ENCODE data around the gene CTDP1. TPM values are rescaled to one million over a fixed set of nuclear protein-coding genes. Genes with fewer than 3 reads are reported as not detected.

CTDP1 gene
- total RNA-seq, 1 donor from 2014 or later: 23.8 TPM

DNA sequence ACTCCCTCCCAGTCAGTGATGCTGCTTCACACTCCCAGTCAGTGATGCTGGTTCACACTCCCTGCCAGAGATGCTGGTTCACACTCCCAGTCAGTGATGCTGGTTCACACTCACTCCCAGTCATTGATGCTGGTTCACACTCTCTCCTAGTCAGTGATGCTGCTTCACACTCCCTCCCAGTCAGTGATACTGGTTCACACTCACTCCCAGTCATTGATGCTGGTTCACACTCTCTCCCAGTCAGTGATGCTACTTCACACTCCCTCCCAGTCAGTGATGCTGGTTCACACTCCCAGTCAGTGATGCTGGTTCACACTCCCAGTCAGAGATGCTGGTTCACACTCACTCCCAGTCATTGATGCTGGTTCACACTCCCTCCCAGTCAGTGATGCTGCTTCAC, 83.8 kb downstream of the CTDP1 start:
- DNase-seq (ENCODE audit: low spot score): no peak

DNA sequence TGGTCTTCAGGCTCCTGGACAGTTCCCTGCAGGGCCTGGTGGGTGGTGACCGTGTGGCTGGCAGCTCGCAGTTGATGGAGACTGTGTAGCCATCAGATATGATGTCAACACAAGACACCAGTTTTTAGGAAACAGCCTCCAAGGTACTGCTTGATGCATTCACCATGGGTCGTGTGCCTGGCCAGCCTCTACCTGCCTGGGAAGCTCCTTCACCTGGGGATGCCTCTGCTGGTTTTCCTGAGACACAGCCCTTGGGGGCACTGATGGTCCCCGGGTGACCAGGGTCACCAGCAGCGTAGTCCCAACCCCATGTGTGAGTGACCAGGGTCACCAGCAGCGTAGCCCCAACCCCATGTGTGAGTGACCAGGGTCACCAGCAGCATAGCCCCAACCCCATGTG, 84.5 kb downstream of the CTDP1 start:
- DNase-seq (ENCODE audit: low spot score): no peak

DNA sequence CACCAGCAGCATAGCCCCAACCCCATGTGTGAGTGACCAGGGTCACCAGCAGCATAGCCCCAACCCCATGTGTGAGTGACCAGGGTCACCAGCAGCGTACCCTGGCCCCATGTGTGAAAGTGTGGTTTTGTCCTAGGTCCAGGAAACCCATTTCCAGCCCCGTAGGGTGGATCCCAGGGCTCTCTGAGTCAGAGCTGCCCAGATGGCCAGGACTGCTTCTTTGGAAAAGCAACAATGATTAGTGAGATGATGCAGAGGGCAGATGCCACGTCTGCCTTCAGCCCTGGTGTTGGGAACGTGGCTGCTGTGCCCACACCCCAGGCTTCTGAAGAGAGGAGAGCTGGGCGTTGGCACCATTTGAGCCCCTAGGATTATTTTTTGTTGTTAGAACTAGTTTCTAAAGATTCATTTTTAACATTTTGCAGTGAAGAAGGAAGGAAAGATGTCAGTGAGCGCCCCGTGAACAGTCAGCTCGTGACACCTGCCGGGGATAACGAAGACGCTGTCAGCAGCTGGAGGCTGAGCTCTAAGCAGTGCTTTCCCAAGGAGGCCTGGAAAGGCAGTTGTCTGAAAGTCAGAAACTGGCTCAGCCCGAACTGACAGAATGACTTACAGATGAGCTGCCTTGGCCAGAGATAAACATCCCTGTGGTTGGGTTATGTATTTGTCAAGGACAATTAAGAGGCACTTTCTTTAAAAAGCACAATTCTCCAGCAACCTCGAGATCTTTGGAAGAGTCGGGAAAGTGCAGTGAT, 86.1 kb downstream of the CTDP1 start:
- no peak for DNase-seq (ENCODE audit: low spot score)

DNA sequence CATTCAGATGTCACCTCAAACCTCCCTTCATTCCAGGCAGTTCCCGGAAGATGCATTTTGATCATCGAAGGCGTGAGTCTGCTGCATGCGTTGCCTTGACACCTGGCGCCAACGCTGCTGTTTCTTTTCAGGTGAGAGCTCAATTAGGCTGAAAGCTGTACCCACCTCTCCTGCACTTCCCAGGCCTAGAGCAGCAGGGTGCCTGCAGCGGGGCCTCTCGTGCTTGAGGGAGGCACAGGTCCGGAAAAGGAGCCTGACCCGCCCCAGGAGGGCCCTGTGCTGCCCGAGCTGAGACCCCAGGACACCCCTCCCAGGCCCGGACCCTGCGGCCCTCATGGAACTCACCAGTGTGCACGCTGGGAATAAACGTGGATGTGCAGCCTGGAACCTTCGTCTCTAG, 86.7 kb downstream of the CTDP1 start:
- no peak for DNase-seq (ENCODE audit: low spot score)

DNA sequence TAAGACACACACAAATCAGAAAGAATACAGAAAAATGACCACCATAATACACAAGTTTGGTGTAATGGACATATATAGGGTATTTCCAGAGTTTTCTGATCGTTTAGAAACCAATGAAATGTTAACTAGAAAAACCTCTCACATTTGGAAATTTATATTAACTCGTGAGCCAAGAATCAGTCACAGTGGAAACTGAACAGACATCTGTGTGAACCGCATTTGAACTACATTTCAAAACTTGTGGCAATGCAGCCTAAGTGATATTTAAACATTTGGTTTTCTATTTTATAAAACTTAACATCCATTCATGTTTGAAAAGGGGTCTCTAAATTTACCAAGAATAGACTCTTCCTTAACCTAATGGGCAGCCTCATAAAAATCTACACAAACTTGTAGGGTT, 89.1 kb downstream of the CTDP1 start:
- DNase-seq (ENCODE audit: low spot score): no peak

DNA sequence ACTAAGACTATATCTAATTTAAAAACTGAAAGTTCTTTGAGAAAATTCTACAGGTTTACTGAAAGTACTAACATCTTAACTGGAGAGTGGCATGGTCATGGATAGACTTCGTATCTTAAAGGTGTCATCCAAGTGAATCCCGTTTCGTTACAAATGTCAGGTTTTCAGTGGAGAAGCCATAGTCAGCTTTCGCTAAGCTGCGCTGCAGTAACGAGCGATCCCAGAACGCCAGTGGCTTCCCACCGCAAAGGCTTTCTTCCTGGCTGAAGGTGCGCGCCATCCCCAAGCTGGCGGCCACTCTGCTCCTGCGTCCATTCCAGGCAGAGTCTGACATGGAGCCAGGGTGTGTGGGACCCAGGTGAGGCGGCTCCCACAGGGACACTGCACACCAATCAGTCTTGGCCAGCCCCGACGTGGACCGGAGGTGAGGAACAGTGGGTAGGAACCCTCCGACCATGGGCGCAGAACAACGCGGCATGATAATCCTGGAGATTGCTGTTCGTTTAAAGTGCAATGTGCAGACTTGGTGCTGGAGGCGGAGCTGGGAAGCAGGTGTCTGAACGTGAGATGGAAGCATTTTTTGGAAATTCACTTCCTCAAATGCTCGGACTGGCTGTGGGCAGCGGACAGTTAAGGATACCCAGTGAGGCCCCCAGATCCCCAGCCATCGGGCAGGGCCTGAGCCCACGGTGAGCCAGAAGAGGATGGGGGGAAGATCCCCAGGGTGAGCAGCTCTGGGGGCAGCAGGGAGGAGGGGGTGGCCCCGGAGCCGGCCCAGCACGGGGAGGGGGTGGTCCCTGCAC, 90.3 kb downstream of the CTDP1 start:
- DNase-seq (ENCODE audit: low spot score): no peak

DNA sequence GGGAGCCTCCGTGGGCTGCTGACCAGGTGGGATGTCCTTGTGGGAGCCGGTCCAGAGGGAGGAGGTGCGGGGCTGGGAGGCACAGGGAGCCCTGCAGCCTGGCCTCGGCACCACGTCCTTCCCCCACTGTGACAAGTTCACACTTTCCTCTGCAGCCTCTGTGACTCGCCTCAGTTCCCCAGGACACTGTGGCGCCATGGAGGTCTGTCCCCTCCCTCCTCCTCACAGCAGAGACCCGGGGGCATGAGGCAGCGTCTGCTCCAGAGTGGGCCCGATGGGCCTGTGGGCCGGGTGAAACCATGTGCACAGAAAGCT, 90.9 kb downstream of the CTDP1 start:
- no peak for DNase-seq (ENCODE audit: low spot score)

DNA sequence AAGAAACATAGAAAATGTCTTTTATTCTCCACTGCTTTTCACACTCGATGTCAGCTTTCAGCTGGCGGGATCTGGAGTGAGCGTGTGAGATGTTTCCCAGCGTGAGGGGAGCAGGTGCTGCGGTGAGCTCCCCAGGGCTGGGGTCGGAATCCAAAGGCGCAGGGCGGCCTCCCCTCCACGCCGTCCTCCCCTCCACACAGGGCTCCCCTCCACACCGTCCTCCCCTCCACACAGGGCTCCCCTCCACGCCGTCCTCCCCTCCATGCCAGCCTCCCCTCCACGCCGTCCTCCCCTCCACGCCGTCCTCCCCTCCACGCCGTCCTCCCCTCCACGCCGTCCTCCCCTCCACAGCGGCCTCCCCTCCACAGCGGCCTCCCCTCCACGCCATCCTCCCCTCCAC, 91.2 kb downstream of the CTDP1 start:
- DNase-seq (ENCODE audit: low spot score): no peak

DNA sequence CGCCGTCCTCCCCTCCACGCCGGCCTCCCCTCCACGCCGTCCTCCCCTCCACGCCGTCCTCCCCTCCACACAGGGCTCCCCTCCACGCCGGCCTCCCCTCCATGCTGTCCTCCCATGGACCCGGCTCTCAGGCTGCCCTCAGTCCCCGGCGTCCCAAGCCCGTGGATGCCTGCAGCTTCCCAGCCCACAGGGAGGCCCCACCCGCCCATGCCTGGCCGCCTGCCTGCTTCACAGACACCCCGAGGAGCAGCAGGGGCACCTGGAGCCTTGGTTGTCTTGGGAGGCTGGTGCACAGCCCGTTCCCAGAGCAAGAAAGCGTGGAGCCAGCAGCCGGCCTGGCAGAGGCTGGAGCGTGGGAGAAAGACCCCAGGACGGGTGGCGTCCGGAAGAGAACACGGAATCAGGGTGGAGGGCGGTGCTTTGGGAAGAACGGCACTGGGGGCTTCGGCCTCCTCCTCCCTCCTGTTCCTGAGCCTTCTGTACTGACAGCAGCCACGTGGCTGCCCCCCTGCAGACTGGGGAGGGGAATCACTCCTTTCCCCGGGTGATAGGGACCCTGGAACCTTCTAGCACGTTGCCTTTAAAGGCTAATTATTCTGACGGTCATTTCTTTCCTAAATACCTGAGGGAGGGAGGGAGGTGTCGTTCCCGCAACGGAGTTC, 92.0 kb downstream of the CTDP1 start:
- DNase-seq (ENCODE audit: low spot score): no peak

DNA sequence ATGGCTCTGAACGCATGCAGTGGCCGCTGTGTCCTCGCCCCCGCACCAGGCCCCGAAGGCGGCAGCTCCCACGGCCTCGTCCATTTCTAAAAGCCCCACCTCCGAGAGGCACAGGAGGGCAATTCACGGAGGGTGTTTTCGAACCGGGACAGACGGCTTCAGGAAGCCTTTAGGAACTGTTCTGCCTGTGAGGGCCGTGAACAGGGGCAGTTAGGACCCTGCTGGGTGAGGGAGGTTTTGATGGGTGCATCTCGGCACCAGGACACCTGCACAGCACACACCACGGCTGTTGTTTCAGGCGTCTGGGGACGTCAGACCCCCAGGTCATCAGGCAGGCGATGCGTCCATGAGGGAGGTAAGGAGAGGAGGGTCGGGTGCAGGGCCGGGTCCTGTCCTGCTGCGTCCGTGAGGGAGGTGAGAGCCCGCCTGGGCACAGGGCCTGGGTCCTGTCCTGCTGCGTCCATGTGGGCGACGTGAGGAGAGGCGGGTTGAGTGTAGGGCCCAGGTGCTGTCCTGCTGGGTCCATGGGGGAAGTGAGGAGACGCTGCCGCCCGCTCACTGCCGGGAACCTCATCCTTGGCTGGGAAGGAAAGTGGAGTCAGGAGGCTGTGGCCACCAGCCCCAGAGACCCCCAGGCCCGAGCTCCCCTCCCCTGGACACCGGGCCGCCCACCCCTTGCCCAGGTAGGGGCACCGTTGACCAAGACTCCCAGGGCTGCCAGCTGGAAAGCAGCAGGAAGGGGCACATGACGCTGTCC, 92.7 kb downstream of the CTDP1 start:
- DNase-seq (ENCODE audit: low spot score): no peak

DNA sequence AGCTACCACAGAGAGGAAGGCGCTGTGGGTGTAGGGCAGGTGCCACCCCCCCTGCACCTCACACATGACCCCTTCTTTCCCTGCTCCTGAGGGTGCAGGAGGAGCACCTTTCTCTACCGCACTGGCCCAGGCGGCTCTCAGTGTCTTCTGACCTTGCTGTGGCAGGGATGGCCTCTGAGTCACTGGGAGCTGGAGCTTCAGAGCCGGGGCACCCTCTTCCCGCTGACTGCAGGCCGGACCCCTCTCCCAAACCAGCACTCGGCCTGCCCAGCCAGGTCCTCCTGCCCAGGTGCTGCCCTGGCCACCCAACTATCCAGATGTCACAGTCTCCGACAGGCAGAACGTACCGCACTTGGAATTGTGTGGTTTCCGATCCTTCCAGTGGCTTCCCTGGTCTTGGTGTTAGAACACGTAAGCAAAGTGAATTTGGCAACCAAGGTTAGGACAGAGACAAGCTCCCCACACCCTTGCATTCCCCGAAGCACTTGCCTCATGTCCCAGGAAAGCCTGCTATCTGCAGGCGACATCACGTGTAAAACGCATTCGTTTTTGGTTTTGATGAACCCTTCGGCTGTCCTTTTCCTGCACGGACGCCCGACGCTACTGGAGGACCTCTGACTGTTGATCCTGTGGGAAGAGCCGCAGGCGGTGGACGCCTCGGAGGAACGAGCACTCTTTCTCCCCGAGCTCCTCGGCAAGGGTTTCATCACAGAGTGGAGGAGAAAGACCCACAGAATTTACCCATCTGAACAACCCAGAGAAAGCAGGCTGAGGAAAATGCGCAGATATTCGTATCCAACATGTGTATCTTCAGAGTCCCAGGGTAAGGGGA, 93.5 kb downstream of the CTDP1 start:
- DNase-seq (ENCODE audit: low spot score): no peak

DNA sequence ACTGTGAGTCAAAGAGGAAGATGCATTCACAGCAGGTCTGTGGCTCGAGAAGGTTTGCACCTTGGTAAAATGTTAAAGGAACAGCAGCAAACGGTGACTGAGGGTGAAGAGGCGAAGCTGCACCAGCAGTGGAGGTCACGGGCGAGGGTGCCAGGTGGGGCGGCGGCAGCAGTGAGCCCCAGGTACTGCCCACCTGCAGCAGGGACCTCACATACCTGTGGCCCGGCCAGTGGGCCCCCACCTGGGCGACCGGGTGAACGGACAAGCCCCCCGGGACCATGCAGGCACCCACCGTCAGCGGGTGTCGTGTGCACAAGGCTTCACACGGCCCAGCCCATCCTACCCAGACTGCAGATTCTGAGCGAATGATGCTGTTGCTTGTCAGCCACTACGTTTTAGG, 94.5 kb downstream of the CTDP1 start:
- DNase-seq (ENCODE audit: low spot score): no peak

DNA sequence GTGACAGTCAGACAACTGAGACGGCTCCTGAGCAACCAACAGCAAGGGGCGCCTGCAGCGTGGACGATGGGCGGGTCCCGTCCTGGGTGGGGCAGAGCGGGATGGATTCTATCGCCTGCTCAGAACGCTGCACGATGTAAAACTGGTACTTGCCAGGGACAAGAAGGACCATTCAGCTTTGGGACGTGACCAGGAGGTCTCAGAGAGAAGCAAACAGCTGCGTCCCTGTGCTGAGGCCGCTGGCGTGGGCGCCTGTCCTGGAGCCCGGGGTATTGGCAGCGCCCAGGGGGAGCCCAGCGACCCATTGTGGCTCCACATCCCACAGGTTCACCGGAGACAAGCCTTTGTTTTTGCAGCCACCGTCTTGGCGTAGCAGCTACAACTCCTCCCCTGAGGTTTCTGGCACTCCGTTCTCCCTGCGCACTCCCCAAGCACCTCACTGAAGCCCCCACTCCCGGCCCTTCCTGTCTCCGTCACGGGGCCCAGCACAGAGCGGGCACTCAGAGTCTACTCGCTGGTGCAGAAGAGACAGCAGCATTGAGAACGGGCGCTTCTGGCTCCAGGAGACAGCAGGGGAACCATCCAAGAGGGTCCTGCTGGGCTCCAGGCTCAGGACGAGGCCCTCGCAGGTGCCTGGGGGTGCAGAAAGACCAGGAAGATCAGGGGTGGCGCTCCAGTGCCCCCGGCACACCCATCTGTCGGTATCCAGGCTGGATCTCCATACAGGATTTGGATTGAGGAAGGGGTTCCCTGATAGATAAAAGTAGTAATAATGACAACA, 96.0 kb downstream of the CTDP1 start:
- DNase-seq (ENCODE audit: low spot score): no peak

DNA sequence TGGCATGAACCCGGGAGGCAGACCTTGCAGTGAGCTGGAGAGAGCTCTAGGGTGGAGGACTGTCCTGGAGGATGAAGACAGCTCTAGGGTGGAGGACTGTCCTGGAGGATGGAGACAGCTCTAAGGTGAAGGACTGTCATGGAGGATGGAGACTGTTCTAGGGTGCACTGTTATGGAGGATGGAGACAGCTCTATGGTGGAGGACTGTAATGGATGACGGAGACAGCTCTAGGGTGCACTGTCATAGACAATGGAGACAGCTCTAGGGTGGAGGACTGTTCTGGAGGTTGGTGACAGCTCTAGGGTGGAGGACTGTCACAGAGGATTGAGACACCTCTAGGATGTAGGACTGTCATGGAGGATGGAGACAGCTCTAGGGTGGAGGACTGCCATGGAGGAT, 97.1 kb downstream of the CTDP1 start:
- DNase-seq (ENCODE audit: low spot score): no peak

DNA sequence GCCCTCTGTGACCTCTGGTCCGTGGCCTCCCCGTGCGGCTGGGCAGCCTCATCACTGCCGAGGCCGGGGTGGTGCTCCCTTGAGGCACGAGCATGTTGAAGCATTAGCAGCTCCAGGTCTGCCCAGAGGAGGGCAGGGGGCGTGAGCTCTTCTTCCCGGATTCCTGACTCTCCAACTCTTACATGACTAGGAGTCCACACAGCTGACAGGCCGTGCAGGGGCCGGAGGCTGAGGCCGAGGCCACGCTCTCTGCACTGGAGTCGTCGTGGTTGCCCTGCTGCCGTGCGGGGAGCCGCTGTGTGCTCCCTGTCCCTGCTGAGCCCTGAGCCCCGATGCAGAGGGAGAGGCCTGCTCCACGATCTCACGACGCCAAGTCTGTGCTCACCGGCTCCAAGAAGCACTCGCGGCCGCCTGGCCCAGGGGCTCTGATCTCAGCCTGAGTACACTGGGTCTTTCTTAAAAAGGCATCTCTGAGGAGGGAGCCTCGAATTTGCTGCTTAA, 98.7 kb downstream of the CTDP1 start:
- DNase-seq (ENCODE audit: low spot score): no peak

DNA sequence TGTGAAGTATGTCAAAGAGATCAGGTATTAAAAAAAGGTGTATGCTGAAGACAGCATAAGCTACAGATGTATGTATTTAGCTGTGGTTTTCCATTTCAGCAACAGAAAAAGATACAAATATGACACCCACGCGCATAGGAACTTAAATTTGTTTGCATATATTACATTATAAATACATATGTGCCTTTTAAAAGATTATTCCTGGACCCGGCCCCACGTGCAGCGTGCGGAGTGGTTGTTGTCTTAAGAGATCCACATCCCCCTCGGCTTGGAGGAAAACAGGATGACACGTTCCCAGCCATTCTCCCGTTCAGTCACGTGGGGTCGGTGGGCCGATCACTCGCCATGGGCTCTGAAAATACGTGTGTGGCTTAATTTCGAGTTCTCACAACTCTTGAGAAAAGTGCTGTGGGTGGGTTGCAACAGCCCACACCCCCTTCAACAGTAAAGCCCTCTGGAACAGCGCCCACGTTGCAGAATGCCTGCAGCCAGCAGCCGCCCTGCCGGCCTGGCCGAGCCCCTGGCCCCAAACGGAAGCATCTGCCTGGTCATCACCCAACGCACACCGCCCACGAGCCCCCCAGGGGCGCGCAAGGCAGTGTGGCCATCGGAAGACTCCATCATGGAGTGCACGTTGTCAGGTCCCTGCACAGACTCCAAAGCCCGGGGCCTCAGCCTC, 99.6 kb downstream of the CTDP1 start:
- no peak for DNase-seq (ENCODE audit: low spot score)

DNA sequence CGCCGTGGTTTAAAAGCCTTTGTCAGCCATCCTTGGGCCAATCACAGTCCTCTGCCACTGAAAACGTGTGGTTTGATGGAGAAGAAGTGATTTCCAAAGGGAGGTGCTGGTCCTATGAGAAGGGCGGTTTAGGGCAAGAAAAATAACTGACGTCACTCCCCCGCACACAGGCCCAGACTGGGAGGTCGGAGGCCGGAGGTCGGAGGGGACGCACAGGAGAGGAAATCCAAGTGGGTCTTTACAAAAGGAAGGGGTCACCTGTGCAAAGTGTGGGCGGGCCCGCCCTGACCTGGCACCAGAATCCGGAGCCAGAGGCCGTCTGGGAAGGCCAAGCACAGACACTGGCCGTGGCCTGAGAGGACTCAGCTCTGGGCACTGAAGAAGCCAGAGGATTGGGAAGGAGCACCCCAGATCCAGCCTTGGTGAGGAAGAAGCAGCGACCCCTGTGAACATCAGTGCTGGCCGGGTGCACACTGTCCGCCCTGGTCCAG, 100.1 kb downstream of the CTDP1 start:
- no peak for DNase-seq (ENCODE audit: low spot score)

DNA sequence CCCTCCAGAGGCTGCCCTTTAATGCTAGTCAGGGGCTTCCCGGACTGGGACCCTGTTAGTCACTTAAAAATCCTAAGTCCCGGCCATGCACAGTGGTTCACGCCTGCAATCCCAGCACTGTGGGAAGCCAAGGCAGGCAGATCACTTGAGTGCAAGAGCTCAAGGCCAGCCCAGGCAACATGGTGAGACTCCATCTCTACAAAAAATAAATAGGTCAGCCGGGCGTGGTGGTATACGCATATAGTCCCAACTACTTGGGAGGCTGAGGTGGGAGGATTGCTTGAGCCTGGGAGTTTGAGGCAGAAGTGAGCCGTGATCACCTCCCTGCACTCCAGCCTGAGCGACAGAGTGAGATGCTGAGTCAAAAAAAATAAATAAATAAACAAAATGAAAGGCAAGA, 100.9 kb downstream of the CTDP1 start:
- DNase-seq (ENCODE audit: low spot score): no peak

DNA sequence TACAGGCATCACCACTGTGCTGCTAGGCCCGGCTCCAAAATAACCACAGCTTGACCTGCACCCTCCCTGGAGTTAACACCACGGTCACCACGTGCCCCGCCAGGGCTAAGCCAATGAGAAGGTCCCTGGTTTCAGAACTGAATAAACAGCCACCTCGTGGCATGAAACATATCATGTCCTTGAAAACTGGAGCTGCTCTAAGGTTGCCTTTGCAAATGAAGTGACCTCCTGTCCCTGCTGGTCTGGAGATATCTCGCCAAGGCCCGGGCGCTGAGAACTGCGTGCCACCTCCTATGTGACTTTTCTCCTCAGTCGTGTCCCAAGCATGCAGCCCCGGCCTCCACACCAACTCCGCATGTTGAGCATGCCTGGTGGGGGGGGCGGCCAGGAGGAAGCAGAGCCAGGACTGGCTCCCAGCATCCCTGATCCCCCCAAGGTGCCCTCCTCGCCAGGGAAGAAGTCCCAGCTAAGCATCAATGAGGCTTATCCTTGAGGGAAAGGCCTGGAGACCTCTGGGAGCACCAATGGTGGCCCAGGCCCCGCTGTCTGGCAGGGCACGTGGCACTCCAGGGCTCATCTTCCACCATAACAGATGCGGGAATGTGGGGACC, 101.8 kb downstream of the CTDP1 start:
- DNase-seq (ENCODE audit: low spot score): no peak

Data from ureter (tissue), 1 donor.